ENCODE measurements around the gene THSD1. TPM values are rescaled to one million over a fixed set of nuclear protein-coding genes. Genes with fewer than 3 reads are reported as not detected.
"Not testable (repeated sequence)": the region's sequence is repeated elsewhere in the genome, so short reads cannot be mapped to it uniquely, and the experiment has no call there.

THSD1 gene
- total RNA-seq, 1 donor from 2014 or later, result 0.27 TPM

DNA sequence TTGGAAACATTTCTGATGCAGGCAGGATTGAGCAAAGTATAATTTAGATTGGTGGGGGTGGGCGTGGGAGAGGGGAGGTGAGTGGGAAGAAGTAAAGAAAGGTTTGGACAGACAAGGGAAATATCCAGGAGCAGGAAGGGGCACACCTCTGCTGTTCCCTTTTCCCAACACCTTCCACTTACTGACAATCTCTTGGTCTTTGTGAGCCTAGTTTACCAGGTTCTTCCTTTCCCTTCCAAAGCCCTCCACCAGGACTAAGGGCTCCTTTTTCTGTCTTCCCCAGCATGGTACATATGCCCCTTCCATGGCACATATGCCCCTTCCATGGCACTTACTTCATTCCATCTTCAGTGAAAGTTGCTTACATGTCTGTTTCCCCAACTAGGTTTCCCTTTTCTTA lies 6.2 kb upstream of the THSD1 start:
- Mint-ChIP-seq H3K4me1 (ENCODE audit: low read depth, unreplicated experiment) (no peaks in the 10 kb centered on the region), H3K9me3 (ENCODE audit: unreplicated experiment) (no peaks in the 10 kb centered on the region), H3K27me3 (ENCODE audit: unreplicated experiment) (no peaks in the 10 kb centered on the region), H3K36me3 (ENCODE audit: unreplicated experiment) (no peaks in the 10 kb centered on the region), H3K4me3 (ENCODE audit: unreplicated experiment) (no peak overlapping the region), H3K27ac (ENCODE audit: unreplicated experiment) (no peak overlapping the region)
- no peak for DNase-seq
- TF ChIP-seq, protein P1, sequence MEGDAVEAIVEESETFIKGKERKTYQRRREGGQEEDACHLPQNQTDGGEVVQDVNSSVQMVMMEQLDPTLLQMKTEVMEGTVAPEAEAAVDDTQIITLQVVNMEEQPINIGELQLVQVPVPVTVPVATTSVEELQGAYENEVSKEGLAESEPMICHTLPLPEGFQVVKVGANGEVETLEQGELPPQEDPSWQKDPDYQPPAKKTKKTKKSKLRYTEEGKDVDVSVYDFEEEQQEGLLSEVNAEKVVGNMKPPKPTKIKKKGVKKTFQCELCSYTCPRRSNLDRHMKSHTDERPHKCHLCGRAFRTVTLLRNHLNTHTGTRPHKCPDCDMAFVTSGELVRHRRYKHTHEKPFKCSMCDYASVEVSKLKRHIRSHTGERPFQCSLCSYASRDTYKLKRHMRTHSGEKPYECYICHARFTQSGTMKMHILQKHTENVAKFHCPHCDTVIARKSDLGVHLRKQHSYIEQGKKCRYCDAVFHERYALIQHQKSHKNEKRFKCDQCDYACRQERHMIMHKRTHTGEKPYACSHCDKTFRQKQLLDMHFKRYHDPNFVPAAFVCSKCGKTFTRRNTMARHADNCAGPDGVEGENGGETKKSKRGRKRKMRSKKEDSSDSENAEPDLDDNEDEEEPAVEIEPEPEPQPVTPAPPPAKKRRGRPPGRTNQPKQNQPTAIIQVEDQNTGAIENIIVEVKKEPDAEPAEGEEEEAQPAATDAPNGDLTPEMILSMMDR (IDR thresholded peaks at IDR 0.05; ENCODE audit: partially characterized antibody, unreplicated experiment), result no peak

DNA sequence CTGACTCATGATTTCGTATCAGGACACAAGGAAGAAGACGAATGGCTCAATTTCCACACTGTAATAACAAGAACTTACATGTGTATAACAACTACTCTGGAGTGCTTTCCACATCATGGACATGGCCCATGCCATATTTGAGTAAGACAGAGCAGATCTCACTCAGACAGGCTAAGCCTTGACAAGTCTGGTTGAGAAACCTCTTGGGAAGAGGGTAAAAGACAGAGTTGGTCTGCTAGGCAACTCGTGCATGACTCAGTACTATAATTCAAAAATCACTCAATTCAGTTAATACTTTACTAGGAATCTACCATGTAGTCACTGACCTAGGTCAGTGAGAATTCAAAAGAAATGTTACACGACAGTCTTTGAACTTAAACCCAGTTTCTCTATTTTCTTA lies 5.7 kb upstream of the THSD1 start:
- DNase-seq, result no peak
- Mint-ChIP-seq H3K27ac (ENCODE audit: unreplicated experiment) (no peak overlapping the region), H3K9me3 (ENCODE audit: unreplicated experiment) (peaks cover 3% of the 10 kb centered on the region), H3K4me3 (ENCODE audit: unreplicated experiment) (no peak overlapping the region), H3K36me3 (ENCODE audit: unreplicated experiment) (peaks cover 5% of the 10 kb centered on the region), H3K27me3 (ENCODE audit: unreplicated experiment) (no peaks in the 10 kb centered on the region), H3K4me1 (ENCODE audit: low read depth, unreplicated experiment) (no peaks in the 10 kb centered on the region)
- TF ChIP-seq, protein P1 (IDR thresholded peaks at IDR 0.05; ENCODE audit: partially characterized antibody, unreplicated experiment), result no peak

DNA sequence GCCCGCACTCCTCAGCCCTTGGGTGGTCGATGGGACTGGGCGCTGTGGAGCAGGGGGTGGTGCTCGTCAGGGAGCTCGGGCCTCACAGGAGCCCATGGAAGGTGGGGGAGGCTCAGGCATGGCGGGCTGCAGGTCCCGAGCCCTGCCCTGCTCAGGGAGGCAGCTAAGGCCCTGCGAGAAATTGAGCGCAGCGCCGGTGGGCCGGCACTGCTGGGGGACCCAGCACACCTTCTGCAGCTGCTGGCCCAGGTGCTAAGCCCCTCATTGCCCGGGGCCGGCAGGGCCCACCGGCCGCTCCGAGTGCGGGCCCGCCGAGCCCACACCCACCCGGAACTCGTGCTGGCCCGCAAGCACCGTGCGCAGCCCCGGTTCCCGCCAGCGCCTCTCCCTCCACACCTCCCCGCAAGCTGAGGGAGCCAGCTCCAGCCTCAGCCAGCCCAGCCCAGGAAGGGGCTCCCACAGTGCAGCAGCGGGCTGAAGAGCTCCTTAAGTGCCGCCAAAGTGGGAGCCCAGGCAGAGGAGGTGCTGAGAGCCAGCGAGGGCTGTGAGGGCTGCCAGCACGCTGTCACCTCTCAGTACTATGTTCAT lies 2.2 kb upstream of the THSD1 start:
- not testable (repeated sequence) for H3K27me3 Mint-ChIP-seq (ENCODE audit: unreplicated experiment); H3K4me3 Mint-ChIP-seq (ENCODE audit: unreplicated experiment); H3K9me3 Mint-ChIP-seq (ENCODE audit: unreplicated experiment); H3K4me1 Mint-ChIP-seq (ENCODE audit: low read depth, unreplicated experiment); DNase-seq; H3K36me3 Mint-ChIP-seq (ENCODE audit: unreplicated experiment); H3K27ac Mint-ChIP-seq (ENCODE audit: unreplicated experiment)

DNA sequence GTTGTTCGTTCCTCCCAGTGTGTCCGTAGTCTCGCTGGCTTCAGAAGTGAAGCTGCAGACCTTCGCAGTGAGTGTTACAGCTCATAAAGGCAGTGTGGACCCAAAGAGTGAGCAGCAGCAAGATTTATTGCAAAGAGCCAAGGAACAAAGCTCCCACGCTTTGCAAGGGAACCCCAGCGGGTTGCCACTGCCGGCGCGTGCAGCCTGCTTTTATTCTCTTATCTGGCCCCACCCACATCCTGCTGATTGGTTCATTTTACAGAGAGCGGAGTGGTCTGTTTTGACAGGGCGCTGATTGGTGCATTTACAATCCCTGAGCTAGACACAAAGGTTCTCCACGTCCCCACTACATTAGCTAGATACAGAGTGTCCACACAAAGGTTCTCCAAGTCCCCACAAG lies 1.5 kb upstream of the THSD1 start:
- H3K4me3 Mint-ChIP-seq (ENCODE audit: unreplicated experiment), result peak overlapping the region; percentile 30
- not testable (repeated sequence) for H3K36me3 Mint-ChIP-seq (ENCODE audit: unreplicated experiment); H3K27me3 Mint-ChIP-seq (ENCODE audit: unreplicated experiment); H3K27ac Mint-ChIP-seq (ENCODE audit: unreplicated experiment); DNase-seq; H3K9me3 Mint-ChIP-seq (ENCODE audit: unreplicated experiment); H3K4me1 Mint-ChIP-seq (ENCODE audit: low read depth, unreplicated experiment)

DNA sequence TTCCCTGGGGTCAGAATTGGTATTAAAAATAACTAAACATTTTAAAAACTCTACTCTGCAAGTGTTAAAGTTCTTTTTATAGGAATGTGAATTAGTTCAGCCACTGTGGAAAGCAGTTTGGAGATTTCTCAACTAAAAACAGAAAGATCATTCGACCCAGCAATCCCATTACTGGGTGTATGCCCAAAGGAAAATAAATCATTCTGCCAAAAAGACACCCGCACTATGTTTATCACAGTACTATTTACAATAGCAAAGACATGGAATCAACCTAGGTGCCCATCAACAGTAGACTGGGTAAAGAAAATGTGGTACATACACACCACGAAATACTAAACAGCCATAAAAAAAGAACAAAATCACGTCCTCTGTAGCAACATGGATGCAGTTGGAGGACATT lies 657 bp upstream of the THSD1 start:
- peaks cover 3% of the 10 kb centered on the region for H3K9me3 Mint-ChIP-seq (ENCODE audit: unreplicated experiment)
- H3K4me3 Mint-ChIP-seq (ENCODE audit: unreplicated experiment), result peak overlapping the region; percentile 65
- TF ChIP-seq, protein P1 (IDR thresholded peaks at IDR 0.05; ENCODE audit: partially characterized antibody, unreplicated experiment), result no peak
- no peak overlapping the region for H3K27ac Mint-ChIP-seq (ENCODE audit: unreplicated experiment)
- H3K4me1 Mint-ChIP-seq (ENCODE audit: low read depth, unreplicated experiment), result no peaks in the 10 kb centered on the region
- H3K36me3 Mint-ChIP-seq (ENCODE audit: unreplicated experiment), result peaks cover 5% of the 10 kb centered on the region
- no peaks in the 10 kb centered on the region for H3K27me3 Mint-ChIP-seq (ENCODE audit: unreplicated experiment)
- no peak for DNase-seq

DNA sequence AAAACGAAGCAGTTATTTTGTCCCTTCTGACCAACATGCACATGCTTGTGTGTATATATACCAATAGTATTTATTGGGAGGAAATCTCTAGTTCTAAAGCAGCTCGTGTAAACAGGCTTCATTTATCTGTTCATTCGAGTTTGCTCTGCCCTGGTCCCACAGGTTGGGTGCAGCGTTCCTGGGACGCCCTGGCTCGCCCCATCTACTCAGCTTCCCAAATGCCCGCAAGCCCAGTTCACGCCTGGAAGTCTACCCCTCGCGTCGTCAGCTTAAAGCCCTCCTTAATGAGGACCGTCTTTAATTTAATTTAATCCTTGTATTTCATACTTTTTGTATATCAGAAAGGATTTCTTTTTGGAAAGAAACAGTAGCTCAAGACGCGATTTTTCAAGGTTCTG lies 604 bp downstream of the THSD1 start:
- no peaks in the 10 kb centered on the region for H3K27me3 Mint-ChIP-seq (ENCODE audit: unreplicated experiment)
- DNase-seq, result no peak
- H3K4me3 Mint-ChIP-seq (ENCODE audit: unreplicated experiment), result peak overlapping the region; percentile 83
- peaks cover 5% of the 10 kb centered on the region for H3K36me3 Mint-ChIP-seq (ENCODE audit: unreplicated experiment)
- TF ChIP-seq, protein P1 (IDR thresholded peaks at IDR 0.05; ENCODE audit: partially characterized antibody, unreplicated experiment), result no peak
- no peaks in the 10 kb centered on the region for H3K4me1 Mint-ChIP-seq (ENCODE audit: low read depth, unreplicated experiment)
- H3K9me3 Mint-ChIP-seq (ENCODE audit: unreplicated experiment), result peaks cover 3% of the 10 kb centered on the region
- H3K27ac Mint-ChIP-seq (ENCODE audit: unreplicated experiment), result no peak overlapping the region

Measured in glutamatergic neuron (in vitro differentiated cells).